NCI-H226 (cell line): ENCODE data around the gene MRPL12.
A peak's percentile ranks its signal among the peaks of the same experiment; 100 is the strongest.
"Not testable (repeated sequence)": the region's sequence is repeated elsewhere in the genome, so short reads cannot be mapped to it uniquely, and the experiment has no call there.

ENCODE experiments used
- DNase-seq: peaks from one replicate; pipeline ENCODE4 v3.0.0-alpha.2; 2015

The MRPL12 gene

GRCh38 chr17:81702934-81703746 is at the start of gene MRPL12:
Gene MRPL12, plus strand, starts transcription at chr17:81703367. Its CDS starts 135 bp downstream, at chr17:81703502.
- peak; percentile 91 for DNase-seq

- no peak for DNase-seq
Observed at GRCh38 chr17:81655378-81656117, 47.6 kb upstream of the MRPL12 start.

- no peak for DNase-seq
Observed at GRCh38 chr17:81656118-81656743, 46.9 kb upstream of the MRPL12 start, which contains the start of gene PDE6G. Gene PDE6G, minus strand, starts transcription at chr17:81656542. Its CDS starts 3,237 bp downstream, at chr17:81653305.

GRCh38 chr17:81656835-81657234 is 46.3 kb upstream of the MRPL12 start:
- DNase-seq: no peak

GRCh38 chr17:81659038-81659437 is 44.1 kb upstream of the MRPL12 start:
- DNase-seq: no peak

- DNase-seq: no peak
Observed at GRCh38 chr17:81660441-81660840, 42.7 kb upstream of the MRPL12 start.

GRCh38 chr17:81662002-81662401 is 41.2 kb upstream of the MRPL12 start:
- DNase-seq: no peak

GRCh38 chr17:81664051-81664470 is 39.1 kb upstream of the MRPL12 start:
- no peak for DNase-seq

GRCh38 chr17:81665205-81666091 is 37.7 kb upstream of the MRPL12 start:
- no peak for DNase-seq

GRCh38 chr17:81666092-81666341 is 37.1 kb upstream of the MRPL12 start:
- DNase-seq: no peak

- DNase-seq: peak; percentile 96
Observed at GRCh38 chr17:81666342-81667191, 36.6 kb upstream of the MRPL12 start, which contains the start of the genes CCDC137 and OXLD1. Gene CCDC137, plus strand, starts transcription at chr17:81666737. Its CDS starts 30 bp downstream, at chr17:81666767. Gene OXLD1, minus strand, starts transcription at chr17:81666605. Its CDS starts 28 bp downstream, at chr17:81666577.

GRCh38 chr17:81667754-81668153 is 35.4 kb upstream of the MRPL12 start:
- no peak for DNase-seq

GRCh38 chr17:81672504-81672903 is 30.7 kb upstream of the MRPL12 start:
- DNase-seq: no peak

- DNase-seq: no peak
Observed at GRCh38 chr17:81672954-81673353, 30.2 kb upstream of the MRPL12 start.

- DNase-seq: no peak
Observed at GRCh38 chr17:81673561-81674258, 29.5 kb upstream of the MRPL12 start.

GRCh38 chr17:81675515-81676221 is 27.5 kb upstream of the MRPL12 start:
- not testable (repeated sequence) for DNase-seq

GRCh38 chr17:81676906-81677305 is 26.3 kb upstream of the MRPL12 start:
- DNase-seq: no peak

- no peak for DNase-seq
Observed at GRCh38 chr17:81680150-81680549, 23.0 kb upstream of the MRPL12 start.

GRCh38 chr17:81681672-81682071 is 21.5 kb upstream of the MRPL12 start:
- no peak for DNase-seq

- no peak for DNase-seq
Observed at GRCh38 chr17:81682565-81683207, 20.5 kb upstream of the MRPL12 start.
